Keratinocyte (primary cell): Measurements from ENCODE around the gene FAM83B. TPM values are rescaled to one million over a fixed set of nuclear protein-coding genes. Genes with fewer than 3 reads are reported as not detected.
"Not testable (repeated sequence)": the region's sequence is repeated elsewhere in the genome, so short reads cannot be mapped to it uniquely, and the experiment has no call there.

ENCODE experiments used
- DNase-seq: peaks from one replicate; pipeline ENCODE4 v3.0.0-alpha.2; 2011; ENCODE audit warnings: low read depth, missing footprints, low spot score
- FAIRE-seq: peaks from 2 replicates; lab custom pipeline; 2011; peaks lifted over from hg19 to GRCh38; lab: Jason Lieb, UNC
- H2AFZ ChIP-seq: 2 replicates; pipeline ENCODE4 v1.6.0; 2012; ENCODE audit warnings: low read length, control low read depth, inconsistent platforms; ENCODE audit not compliant: control insufficient read depth
- H3K27ac ChIP-seq: 2 replicates; pipeline ENCODE4 v1.5.1; 2011; ENCODE audit warnings: low read length; ENCODE audit not compliant: control insufficient read depth, insufficient read depth
- H3K27me3 ChIP-seq: 3 replicates; pipeline ENCODE4 v1.6.0; 2011; ENCODE audit warnings: low read length; ENCODE audit not compliant: control insufficient read depth, insufficient read depth; ENCODE audit errors: extremely low read depth
- H3K36me3 ChIP-seq, 2 experiments: 2 replicates in 1 of 2; 3 replicates in 1 of 2; pipeline ENCODE4 v1.5.1; 2011; ENCODE audit warnings: low read length in 2 of 2, mild to moderate bottlenecking in 1 of 2; ENCODE audit not compliant: control insufficient read depth in 2 of 2, insufficient read depth in 2 of 2; ENCODE audit errors: extremely low read depth in 1 of 2
- H3K4me1 ChIP-seq: 3 replicates; pipeline ENCODE4 v1.5.1; 2011; ENCODE audit warnings: low read length; ENCODE audit not compliant: control insufficient read depth, insufficient read depth; ENCODE audit errors: extremely low read depth
- H3K4me2 ChIP-seq: 3 replicates; pipeline ENCODE4 v1.6.0; 2011; ENCODE audit warnings: low read depth, low read length; ENCODE audit not compliant: control insufficient read depth, insufficient read depth; ENCODE audit errors: extremely low read depth
- H3K4me3 ChIP-seq, 3 experiments: fragments of 200-600 bp in 1 of 3; sonication (generic) in 1 of 3; 2 replicates in 2 of 3; 3 replicates in 1 of 3; pipeline ENCODE4 v1.5.1; 2011 to 2016; ENCODE audit warnings: low read length in 3 of 3, mild to moderate bottlenecking in 3 of 3, control low read depth in 2 of 3, inconsistent platforms in 1 of 3, low read depth in 1 of 3, mixed read lengths in 1 of 3, mixed run types in 1 of 3, moderate library complexity in 1 of 3; ENCODE audit not compliant: control insufficient read depth in 2 of 3, insufficient read depth in 2 of 3; ENCODE audit errors: extremely low read depth in 1 of 3
- H3K79me2 ChIP-seq: 2 replicates; pipeline ENCODE4 v1.6.0; 2012; ENCODE audit warnings: low read length; ENCODE audit not compliant: control insufficient read depth, insufficient read depth
- H3K9ac ChIP-seq: 3 replicates; pipeline ENCODE4 v1.6.0; 2011; ENCODE audit warnings: low read length; ENCODE audit not compliant: control insufficient read depth, insufficient read depth; ENCODE audit errors: extremely low read depth
- H3K9me1 ChIP-seq: 3 replicates; pipeline ENCODE4 v1.6.0; 2011; ENCODE audit warnings: low read length; ENCODE audit not compliant: control insufficient read depth, insufficient read depth; ENCODE audit errors: extremely low read depth
- H3K9me3 ChIP-seq: 2 replicates; pipeline ENCODE4 v1.5.1; 2012; ENCODE audit warnings: low read depth, low read length; ENCODE audit not compliant: control insufficient read depth
- H4K20me1 ChIP-seq: 3 replicates; pipeline ENCODE4 v1.6.0; 2011; ENCODE audit warnings: low read length; ENCODE audit not compliant: control insufficient read depth, insufficient read depth; ENCODE audit errors: extremely low read depth
- CTCF ChIP-seq, 3 experiments: IDR thresholded peaks in 1 of 3; conservative IDR thresholded peaks in 1 of 3; optimal IDR thresholded peaks in 1 of 3; 2 replicates in 2 of 3; 3 replicates in 1 of 3; pipeline versions ENCODE3 to v1.5.1; 2011; ENCODE audit warnings: low read length in 3 of 3, mild to moderate bottlenecking in 3 of 3, moderate library complexity in 2 of 3, control low read depth in 1 of 3, inconsistent platforms in 1 of 3; ENCODE audit not compliant: insufficient read depth in 2 of 3; ENCODE audit errors: extremely low read depth in 1 of 3
- EZH2 ChIP-seq: IDR thresholded peaks from one replicate; pipeline ENCODE4 v1.6.1; 2012; ENCODE audit warnings: inconsistent platforms, mild to moderate bottlenecking, low read length, moderate library complexity
- dilution Hi-C: fragments of 300-500 bp; cut with MboI; formaldehyde crosslinking; loops from one replicate; pipeline ENCODE4 v1.7.0; 2020; ENCODE audit warnings: low sequenced_read_pairs; ENCODE audit not compliant: extremely low pct_ligation_motif_present
- polyA plus RNA-seq, 5 experiments: library from polyadenylated mRNA; depleted of rRNA in 3 of 5; stranded (reverse) in 3 of 5; stranded (forward) in 1 of 5; unstranded in 1 of 5; fragments of >200 nt; gene quantifications; 1 replicate in 1 of 5; 2 replicates in 3 of 5; 3 replicates in 1 of 5; pipeline versions ENCODE4 v1.2.1 to v1.2.3, GENCODE V29; 2011 to 2012; ENCODE audit warnings: missing spikeins in 2 of 5, low read depth in 1 of 5, low replicate concordance in 1 of 5

The FAM83B gene
- polyA plus RNA-seq, 1 donor (not counting 4 experiments of a cell fraction or from before 2014, with no cell fraction given) = 30.3 TPM

- H2AFZ ChIP-seq = peak overlapping the region; percentile 69
- peaks cover 6% of the 10 kb centered on the region for H3K4me1 ChIP-seq
- FAIRE-seq (peak; percentile 65), DNase-seq (no peak)
- no peaks in the 10 kb centered on the region for H3K79me2 ChIP-seq
- no peaks in the 10 kb centered on the region for H4K20me1 ChIP-seq
- H3K4me3 ChIP-seq = no peak overlapping the region
- no peak for TF ChIP-seq EZH2
- no peak overlapping the region for H3K27ac ChIP-seq
- no peaks in the 10 kb centered on the region for H3K9me3 ChIP-seq
- H3K4me2 ChIP-seq = peak overlapping the region; percentile 35
- no peak overlapping the region for H3K9ac ChIP-seq
- H3K36me3 ChIP-seq = no peaks in the 10 kb centered on the region
- dilution Hi-C loops = no loop called here
- H3K27me3 ChIP-seq = no peaks in the 10 kb centered on the region
- no peaks in the 10 kb centered on the region for H3K9me1 ChIP-seq
These were observed 29.3 kb upstream of the FAM83B start for GRCh38 chr6:54817236-54817635.

GRCh38 chr6:54817834-54818233, 28.7 kb upstream of the FAM83B start:
- H3K9me1 ChIP-seq = no peaks in the 10 kb centered on the region
- no peaks in the 10 kb centered on the region for H3K9me3 ChIP-seq

GRCh38 chr6:54824225-54824624, 22.3 kb upstream of the FAM83B start:
- FAIRE-seq, H4K20me1 ChIP-seq, H3K27ac ChIP-seq: not testable (repeated sequence)

More at GRCh38 chr6:54817834-54818233, 28.7 kb upstream of the FAM83B start:
- Histone ChIP-seq H3K4me3 (no peak overlapping the region), H2AFZ (peak overlapping the region; percentile 34), H4K20me1 (no peaks in the 10 kb centered on the region), H3K36me3 (no peaks in the 10 kb centered on the region), H3K79me2 (no peaks in the 10 kb centered on the region), H3K27ac (no peak overlapping the region), H3K27me3 (no peaks in the 10 kb centered on the region), H3K4me2 (no peak overlapping the region), H3K9ac (no peak overlapping the region), H3K4me1 (peaks cover 6% of the 10 kb centered on the region)
- FAIRE-seq (no peak), DNase-seq (no peak)
- dilution Hi-C loops = no loop called here
- TF ChIP-seq CTCF (optimal IDR thresholded peaks at IDR 0.05 in 1 of 3, IDR thresholded peaks at IDR 0.05 in 1 of 3, conservative IDR thresholded peaks at IDR 0.05 in 1 of 3; ENCODE audit: extremely low read depth in 1 of 3, insufficient read depth in 2 of 3, low read length in 3 of 3) = no peak
- TF ChIP-seq EZH2 = no peak

More at GRCh38 chr6:54824225-54824624, 22.3 kb upstream of the FAM83B start:
- H3K27me3 ChIP-seq, H3K9ac ChIP-seq, H3K79me2 ChIP-seq, H2AFZ ChIP-seq, H3K4me3 ChIP-seq, dilution Hi-C loops, H3K9me3 ChIP-seq, H3K9me1 ChIP-seq, DNase-seq, H3K36me3 ChIP-seq, H3K4me2 ChIP-seq, H3K4me1 ChIP-seq: not testable (repeated sequence)
